Muscle of arm (tissue), 12 donors: ENCODE results near the gene LPIN3. TPM values are rescaled to one million over a fixed set of nuclear protein-coding genes. Genes with fewer than 3 reads are reported as not detected.
A peak's percentile ranks its signal among the peaks of the same experiment; 100 is the strongest.

Experiments
- DNase-seq: peaks from one replicate; pipeline ENCODE4 v3.0.0-alpha.2; 2013
- polyA plus RNA-seq, 12 donors: library from polyadenylated mRNA; unstranded; fragments of 120-200 nt; gene quantifications; one replicate each; pipeline ENCODE4 v1.2.1, GENCODE V29; 2013; ENCODE audit not compliant: insufficient read length in 12 of 12

Gene LPIN3
- polyA plus RNA-seq, 12 donors: 1.7 to 19.4 (median 3.0) TPM; not detected in 1

GRCh38 chr20:41393705-41394066 lies 53.1 kb downstream of the LPIN3 start:
- no peak for DNase-seq

GRCh38 chr20:41394081-41394480 lies 53.5 kb downstream of the LPIN3 start:
- no peak for DNase-seq

GRCh38 chr20:41394931-41395666 lies 54.5 kb downstream of the LPIN3 start:
- DNase-seq: no peak

GRCh38 chr20:41395667-41396664 lies 55.3 kb downstream of the LPIN3 start:
- DNase-seq: peak; percentile 86

- DNase-seq: no peak
These were observed 57.8 kb downstream of the LPIN3 start for GRCh38 chr20:41398408-41398807.

- no peak for DNase-seq
These were observed 63.0 kb downstream of the LPIN3 start for GRCh38 chr20:41403604-41404003.

GRCh38 chr20:41405436-41405835 lies 64.8 kb downstream of the LPIN3 start:
- no peak for DNase-seq

GRCh38 chr20:41406353-41406752 lies 65.7 kb downstream of the LPIN3 start:
- DNase-seq: no peak

GRCh38 chr20:41406896-41407444 lies 66.3 kb downstream of the LPIN3 start:
- no peak for DNase-seq

GRCh38 chr20:41407607-41408006 lies 67.0 kb downstream of the LPIN3 start:
- DNase-seq: no peak

GRCh38 chr20:41408156-41408794 lies 67.7 kb downstream of the LPIN3 start:
- no peak for DNase-seq

GRCh38 chr20:41408986-41409385 lies 68.4 kb downstream of the LPIN3 start:
- no peak for DNase-seq

Other genes starting within 250 kb of the LPIN3 start
- 100 to 1,000 TPM in 2 of 12 donors, 10 to 100 TPM in 9, not detected in 1; 34.2 to 123 (median 82.0) TPM for gene PLCG1, start 203.3 kb upstream of the LPIN3 start, polyA plus RNA-seq
- 10 to 100 TPM in 9 of 12 donors, 1 to 10 TPM in 2, not detected in 1; 7.4 to 17.2 (median 10.9) TPM for gene ZHX3, start 23.1 kb upstream of the LPIN3 start, polyA plus RNA-seq
- gene EMILIN3, start 26.0 kb downstream of the LPIN3 start, polyA plus RNA-seq: 10 to 100 TPM in 11 of 12 donors, not detected in 1; 21.6 to 72.6 (median 31.6) TPM